ENCODE results near the gene LYSMD1.

The LYSMD1 gene

GRCh38 chr1:151135433-151136385 is 30.0 kb downstream of the LYSMD1 start:
- DNase-seq, result no peak

GRCh38 chr1:151134991-151135390 is 30.7 kb downstream of the LYSMD1 start:
- DNase-seq, result no peak

GRCh38 chr1:151134396-151134795 is 31.3 kb downstream of the LYSMD1 start:
- no peak for DNase-seq

GRCh38 chr1:151133018-151133806 is 32.5 kb downstream of the LYSMD1 start:
- DNase-seq, result no peak

GRCh38 chr1:151132335-151133017 is 33.2 kb downstream of the LYSMD1 start:
- DNase-seq, result no peak

GRCh38 chr1:151131701-151132334 is 33.9 kb downstream of the LYSMD1 start:
- no peak for DNase-seq

GRCh38 chr1:151130987-151131586 is 34.6 kb downstream of the LYSMD1 start:
- peak; percentile 48 to 64 for DNase-seq

GRCh38 chr1:151128800-151129199 is 36.9 kb downstream of the LYSMD1 start:
- DNase-seq, result no peak

- DNase-seq, result no peak
Measured at GRCh38 chr1:151124763-151125403, 40.8 kb downstream of the LYSMD1 start.

- no peak for DNase-seq
Measured at GRCh38 chr1:151113877-151114276, 51.8 kb downstream of the LYSMD1 start.

Measured in hippocampal formation (tissue), 2 donors.